MM.1S (cell line): ENCODE results near the gene TOLLIP.

Experiments
- EZH2 ChIP-seq: fragments of 300-600 bp; sonication (generic); optimal IDR thresholded peaks from 2 replicates; pipeline ENCODE3; 2017; ENCODE audit warnings: low read depth, mild to moderate bottlenecking, antibody characterized with exemption, low read length, mixed read lengths
- TF ChIP-seq, protein P1 (sequence below): fragments of 300-600 bp; sonication (generic); IDR thresholded peaks from 2 replicates; pipeline ENCODE4 v1.5.1; 2016; ENCODE audit warnings: antibody characterized with exemption, low read length, mixed read lengths

DNA sequence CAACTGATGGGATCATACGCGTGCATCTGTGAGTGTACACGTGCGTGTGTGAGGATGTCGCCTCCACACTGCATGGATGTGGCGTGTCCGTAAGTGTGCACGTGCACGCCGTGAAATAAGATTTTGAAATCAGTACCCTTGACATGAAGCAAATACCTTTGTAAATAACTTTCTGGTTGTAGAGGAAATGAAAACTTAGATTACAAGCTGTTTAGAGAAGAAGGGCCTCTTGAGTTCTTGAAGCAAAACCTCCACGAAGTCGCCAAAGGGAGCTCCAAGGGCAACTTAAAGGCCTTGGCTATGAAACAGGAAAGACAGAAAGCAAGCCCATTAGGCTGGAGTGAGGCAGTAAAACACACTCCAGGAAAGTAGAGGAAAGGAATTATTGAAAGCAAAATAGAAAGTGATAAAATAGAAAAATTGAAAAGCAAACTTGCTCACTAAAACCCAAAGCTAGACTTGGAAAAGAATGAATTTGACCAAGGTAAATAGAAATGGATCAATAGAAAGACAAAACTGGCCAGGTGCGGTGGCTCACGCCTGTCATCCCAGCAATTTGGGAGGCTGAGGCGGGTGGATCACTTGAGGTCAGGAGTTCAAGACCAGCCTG, 29.7 kb upstream of the TOLLIP start:
- TF ChIP-seq, protein P1, sequence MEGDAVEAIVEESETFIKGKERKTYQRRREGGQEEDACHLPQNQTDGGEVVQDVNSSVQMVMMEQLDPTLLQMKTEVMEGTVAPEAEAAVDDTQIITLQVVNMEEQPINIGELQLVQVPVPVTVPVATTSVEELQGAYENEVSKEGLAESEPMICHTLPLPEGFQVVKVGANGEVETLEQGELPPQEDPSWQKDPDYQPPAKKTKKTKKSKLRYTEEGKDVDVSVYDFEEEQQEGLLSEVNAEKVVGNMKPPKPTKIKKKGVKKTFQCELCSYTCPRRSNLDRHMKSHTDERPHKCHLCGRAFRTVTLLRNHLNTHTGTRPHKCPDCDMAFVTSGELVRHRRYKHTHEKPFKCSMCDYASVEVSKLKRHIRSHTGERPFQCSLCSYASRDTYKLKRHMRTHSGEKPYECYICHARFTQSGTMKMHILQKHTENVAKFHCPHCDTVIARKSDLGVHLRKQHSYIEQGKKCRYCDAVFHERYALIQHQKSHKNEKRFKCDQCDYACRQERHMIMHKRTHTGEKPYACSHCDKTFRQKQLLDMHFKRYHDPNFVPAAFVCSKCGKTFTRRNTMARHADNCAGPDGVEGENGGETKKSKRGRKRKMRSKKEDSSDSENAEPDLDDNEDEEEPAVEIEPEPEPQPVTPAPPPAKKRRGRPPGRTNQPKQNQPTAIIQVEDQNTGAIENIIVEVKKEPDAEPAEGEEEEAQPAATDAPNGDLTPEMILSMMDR: no peak
- no peak for TF ChIP-seq EZH2
